ENCODE data around the gene ULBP1.
"Not testable (repeated sequence)": the region's sequence is repeated elsewhere in the genome, so short reads cannot be mapped to it uniquely, and the experiment has no call there.

The ULBP1 gene

DNA sequence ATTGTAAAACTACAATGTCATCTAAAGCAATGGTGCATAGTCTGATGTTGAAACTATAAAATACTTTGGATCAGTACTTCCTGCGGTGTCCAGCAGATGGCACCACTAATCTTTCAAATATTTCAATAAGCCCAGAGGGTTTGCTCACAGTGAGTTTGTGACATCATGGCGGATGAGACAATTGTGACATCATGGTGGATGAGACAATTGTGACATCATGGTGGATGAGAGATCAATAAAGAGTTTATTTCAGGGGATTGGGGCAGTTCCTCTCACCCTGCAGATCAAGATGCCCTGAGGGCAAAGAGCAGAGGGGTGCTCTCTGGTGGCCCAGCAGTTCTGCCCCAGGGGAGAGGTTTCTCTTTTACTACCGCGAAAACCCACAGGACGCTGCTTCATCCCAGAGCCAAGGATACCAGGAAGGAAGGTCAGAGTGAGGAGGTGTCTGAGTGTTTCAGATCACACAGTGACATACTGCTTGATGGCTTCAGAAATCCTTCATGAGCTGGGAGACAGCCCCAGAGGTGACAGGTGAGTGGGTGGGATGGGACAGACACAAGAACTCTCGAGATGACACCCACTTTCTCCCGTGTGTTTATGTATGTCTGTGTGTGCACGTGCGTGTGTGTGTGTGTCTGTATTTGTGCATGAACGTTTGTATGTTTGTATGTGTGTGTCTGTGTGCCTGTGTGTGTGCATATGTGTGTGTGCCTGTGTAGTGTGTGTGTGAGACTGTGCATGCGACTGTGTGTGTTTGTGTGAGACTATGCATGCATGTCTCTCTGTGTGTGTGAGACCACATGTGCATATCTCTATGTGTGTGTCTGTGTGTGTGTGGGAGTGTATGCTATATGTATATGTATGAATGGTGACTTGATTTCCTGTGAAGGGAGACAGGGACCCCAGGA lies 29.2 kb upstream of the ULBP1 start:
- peak; percentile 77 to 83 for DNase-seq

DNA sequence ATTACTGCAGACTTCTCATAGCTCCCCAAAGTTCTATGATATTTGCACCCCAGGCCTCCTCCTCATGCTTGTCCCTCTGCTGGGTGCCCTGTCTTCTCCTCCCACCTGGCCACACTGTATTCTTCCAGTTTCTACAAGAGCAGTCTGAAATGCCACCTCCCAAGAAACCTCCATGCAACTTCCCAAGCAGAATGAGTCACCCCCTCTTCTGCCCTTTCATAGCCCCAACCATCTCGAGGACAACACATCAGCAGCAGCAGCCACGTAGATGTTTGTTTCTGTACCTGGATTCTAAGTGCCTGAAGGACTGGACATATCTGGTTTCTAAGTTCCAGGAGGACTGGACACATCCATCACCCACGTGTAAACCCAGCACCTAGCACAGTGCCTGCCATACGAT lies 28.5 kb upstream of the ULBP1 start:
- no peak for DNase-seq

DNA sequence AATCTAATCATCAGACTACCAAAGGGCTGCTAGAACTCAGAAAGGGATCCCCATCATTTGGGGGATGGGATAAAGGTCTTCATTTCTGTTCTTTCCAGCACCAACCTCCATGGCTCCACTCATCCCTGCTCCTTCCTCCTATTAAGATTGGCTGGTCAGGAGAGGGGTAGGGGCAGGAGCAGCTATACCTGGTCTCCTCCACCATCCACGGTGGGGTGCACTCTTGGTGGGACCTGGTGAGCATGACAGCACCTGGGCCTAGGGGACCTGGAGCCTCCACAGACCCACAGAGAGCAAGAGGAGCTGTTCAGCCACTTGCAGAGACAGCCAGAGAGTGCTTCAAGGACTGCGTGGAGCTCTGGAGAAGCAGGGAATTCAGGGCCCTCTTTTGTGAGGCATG lies 28.1 kb upstream of the ULBP1 start:
- no peak for DNase-seq

DNA sequence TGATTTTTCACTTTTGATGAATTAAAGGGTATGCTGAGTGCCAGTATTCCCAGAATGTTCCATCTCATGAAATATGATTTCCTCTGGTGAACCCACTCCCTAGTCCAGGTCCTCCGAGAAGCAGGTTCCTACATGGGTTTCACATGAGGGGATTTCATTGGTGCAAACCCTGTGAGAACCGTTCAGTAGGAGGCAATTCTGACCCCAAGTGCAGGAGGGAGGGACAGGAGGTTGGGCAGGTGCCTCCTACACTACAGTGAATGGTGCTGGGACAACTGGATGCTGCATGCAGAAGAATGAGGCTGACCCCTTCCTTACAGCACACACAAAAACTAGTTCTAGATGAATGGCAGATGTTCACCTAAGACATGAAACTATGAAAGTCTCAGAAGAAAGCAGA lies 27.0 kb upstream of the ULBP1 start:
- no peak for DNase-seq

DNA sequence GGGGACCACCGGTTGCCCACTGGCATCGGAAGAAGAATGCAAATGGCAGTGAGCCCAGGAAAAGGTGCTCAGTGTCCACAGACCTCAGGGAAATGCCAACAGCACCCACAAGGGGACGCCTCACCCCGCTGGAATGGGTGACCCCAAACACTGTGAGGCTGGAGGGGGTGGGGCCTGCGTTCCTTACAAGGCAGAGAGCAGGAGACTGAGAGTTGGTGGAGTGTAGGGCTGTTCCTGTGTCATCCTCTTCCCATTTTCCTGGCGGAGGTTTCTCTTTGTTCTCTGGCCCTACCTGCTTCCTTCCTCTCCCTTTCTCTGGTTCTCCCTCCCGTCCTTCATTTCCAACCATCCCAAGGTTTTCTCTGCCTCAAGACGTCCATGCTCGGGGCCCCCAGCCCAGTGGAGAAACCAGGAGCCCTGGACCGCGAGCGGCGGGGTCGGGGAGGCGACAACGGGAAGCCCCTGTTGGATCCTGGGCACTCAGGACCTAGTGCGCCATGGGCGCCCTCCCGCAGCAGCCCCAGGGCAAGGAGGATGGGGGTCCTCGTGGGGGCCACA lies 25.7 kb upstream of the ULBP1 start:
- DNase-seq, result not testable (repeated sequence)

DNA sequence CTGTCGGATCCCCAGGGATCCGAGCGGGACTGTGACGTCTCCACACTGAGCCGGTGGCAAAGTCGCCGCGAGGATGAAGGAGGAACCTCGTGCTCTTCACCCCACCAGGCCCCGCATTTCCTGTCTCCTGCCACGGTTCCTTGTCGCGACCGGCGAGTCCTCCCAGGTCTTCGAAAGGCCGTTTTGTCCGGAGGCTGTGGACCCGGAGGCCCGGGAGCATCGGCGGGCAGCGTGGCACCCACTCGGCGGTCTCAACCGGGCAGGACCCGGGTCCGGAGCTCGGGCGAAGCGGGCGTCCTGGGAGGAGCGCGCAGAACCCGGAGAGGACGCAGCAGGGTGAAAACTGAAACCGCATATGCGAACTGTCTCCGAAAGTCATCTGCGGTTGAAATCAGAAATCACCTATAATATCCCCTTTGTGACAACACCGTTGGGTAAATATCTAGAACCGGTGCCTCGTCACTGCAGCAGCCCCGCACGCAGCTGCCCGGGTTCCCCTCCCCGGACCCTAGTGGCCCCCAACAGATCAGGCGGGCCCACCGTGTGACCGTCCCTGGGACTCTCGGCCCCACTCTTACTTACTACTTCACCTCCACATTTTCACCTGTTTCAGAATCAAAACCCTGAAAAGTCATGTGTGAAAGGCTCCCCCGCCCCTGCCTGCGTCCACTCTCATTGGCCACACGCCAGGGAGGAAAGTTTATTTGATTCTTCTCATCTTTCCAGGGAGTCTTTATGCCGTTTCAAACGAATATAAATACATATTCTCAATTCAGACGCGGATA lies 25.0 kb upstream of the ULBP1 start:
- DNase-seq, result peak; percentile 75 to 81

DNA sequence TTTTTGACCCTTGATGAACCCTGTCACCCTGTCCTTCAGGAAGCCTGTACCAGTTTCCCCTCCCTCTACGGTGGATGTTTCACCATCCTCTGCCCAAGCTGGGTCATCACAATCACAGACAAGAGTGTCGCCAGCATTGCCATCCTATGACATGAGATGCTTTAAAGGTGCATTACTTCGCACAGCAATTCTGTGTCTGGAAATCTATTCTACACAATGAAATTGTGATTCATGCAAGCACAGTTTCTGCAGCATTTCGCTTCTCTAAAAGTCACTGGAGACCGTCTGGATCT lies 24.4 kb upstream of the ULBP1 start:
- DNase-seq, result no peak

DNA sequence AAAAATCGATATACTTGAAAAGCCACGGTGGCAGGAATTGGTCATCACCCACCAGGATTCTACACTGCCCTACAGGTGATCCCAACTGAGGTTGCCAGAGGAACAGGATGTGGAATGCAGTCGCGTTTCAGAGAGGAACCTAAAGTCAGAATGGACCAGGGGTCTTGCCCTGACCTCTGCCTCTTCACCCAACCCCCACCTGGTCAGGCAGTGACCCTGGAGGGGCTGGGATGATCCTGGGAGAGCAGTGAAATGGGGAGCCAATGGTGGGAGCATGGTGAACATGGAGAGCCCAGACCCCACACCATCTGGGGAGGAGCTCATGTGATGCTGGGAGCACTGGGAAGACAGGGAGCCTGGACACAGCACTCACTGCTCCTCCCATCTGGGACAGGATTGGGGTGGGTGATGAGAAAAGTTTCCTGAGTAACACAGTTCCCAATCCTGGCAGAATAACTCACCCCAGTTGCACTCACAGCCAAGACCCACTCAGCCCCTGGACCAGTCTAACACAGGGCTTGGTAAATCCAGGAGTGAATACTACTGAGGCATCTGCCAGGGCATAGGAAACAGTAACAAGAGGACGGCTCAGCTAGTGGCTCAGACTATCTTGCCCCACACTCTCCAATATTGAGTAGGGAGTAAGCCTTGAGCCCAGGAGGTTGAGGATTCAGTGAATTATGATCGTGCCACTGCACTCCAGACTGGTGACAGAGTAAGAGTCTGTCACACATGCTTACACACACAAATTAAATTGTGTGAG lies 23.7 kb upstream of the ULBP1 start:
- no peak for DNase-seq

DNA sequence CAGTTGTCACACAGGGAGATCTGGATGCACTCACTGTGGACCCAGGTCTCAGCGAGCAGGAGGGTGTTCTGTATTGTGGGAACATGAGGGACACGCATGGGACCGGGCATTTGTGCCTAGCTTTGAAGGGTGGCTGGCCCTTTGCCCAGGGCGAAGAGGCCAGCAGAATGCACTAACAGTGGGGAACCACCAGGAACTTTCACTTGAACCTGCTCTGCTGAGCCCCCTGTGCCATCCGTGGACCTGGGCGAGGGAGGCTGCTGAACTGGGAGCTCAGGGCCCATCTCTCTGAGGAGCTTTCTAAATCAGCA lies 23.1 kb upstream of the ULBP1 start:
- DNase-seq, result no peak

DNA sequence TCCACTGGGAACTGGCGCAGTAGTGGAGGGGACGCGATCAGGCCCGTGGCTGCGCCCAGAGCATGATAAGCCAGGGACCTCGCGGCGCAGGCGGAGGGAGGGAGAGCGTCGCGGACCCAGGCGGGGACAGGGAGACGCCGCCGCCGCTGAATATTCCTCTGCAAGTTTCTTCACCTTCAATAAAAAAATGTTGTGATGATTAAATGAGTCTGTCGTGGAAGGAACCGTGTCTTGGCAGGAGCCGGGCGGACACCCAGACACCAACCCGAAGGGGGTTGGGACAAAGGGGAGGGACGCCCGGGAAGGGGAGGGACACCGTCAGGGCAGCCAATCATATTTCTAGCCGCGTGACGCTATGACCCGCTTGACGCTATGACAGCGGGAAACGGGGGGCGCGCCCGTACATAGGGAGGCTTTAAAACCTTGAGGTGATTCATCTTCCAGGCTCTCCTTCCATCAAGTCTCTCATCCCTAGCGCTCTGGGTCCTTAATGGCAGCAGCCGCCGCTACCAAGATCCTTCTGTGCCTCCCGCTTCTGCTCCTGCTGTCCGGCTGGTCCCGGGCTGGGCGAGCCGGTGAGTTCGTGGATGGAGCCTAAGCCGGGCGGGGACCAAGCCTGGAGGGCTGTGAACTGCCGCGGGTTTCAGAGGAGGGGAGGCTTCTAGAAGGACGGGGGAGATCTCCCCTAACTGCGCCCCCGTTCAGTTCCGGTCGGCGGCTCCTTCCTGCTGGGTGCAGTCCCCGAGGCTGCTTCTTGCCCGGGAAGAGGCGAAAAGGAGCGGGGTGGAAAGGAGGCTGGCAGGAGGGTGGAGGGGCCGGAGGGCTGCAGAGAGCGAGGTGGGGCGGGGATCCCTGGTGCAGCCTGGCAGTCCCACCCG lies 21.9 kb upstream of the ULBP1 start, which contains the start of gene ULBP2:
TSS of gene ULBP2 (plus strand) at position 432 of the 878 bp plus-strand sequence. CDS start at position 491, 59 bp downstream.
- DNase-seq, result peak; percentile 94 to 95

DNA sequence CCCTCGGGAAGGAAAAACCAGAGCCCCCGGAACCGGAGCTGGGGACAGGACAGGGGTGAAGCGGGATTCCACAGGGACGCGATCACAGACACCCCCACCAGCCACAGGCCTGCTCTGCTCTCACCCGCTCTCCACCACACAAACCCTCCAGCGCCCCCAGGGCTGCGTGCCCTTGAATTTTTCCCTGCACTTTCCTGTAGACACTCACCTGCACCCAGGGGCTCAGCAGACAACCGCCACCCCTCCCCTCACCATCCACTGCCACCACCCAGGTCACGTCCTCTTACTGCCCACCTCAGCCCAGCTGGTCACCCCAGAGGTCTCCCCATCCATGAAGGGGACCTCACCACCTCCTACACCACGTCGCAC lies 21.3 kb upstream of the ULBP1 start:
- DNase-seq, result no peak

DNA sequence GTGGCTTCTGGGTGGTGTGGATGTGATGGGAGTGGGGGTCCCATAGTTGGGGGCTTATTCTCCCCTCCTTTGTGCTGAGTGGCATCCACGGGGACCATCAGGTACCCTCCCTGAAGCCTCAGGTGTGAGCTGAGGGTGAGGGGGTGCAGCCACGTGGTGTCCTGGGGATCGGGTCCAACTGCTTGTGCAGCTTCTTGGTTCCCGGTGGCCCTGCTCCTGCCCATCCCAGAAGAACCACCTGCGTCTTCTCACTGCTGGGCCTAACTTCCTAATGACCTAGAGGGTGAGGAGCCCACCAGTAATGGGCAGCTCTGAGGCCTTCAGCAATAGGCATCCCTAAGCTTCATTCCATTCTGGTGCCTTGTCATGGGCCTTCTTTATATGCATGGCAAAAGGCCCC lies 20.4 kb upstream of the ULBP1 start:
- not testable (repeated sequence) for DNase-seq

DNA sequence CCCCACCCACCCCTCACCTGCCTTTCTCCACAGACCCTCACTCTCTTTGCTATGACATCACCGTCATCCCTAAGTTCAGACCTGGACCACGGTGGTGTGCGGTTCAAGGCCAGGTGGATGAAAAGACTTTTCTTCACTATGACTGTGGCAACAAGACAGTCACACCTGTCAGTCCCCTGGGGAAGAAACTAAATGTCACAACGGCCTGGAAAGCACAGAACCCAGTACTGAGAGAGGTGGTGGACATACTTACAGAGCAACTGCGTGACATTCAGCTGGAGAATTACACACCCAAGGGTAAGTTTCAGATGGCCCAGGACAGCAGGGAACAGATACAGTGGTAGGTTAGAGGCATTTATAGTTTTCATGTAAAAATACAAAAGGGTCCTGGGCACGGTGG lies 18.5 kb upstream of the ULBP1 start:
- DNase-seq, result not testable (repeated sequence)

DNA sequence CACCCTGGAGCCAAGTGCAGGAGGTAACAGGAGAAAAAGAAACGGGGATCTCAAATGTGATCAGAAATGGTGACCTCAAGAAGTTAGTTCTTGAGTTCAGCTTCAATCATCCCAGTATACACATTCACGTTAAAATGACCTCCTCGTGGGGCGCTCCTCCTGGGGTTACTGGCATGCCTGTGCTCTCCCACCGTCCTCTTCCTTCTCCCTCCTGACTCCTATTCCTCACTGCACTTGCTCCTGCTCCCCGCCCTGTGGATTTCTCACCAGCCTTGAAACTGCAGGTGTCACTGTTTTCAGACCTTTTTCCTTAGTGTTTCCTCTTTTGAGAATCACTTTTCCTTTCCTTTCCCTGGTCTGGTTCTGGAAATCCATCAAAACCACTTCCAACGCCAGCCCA lies 17.1 kb upstream of the ULBP1 start:
- not testable (repeated sequence) for DNase-seq

DNA sequence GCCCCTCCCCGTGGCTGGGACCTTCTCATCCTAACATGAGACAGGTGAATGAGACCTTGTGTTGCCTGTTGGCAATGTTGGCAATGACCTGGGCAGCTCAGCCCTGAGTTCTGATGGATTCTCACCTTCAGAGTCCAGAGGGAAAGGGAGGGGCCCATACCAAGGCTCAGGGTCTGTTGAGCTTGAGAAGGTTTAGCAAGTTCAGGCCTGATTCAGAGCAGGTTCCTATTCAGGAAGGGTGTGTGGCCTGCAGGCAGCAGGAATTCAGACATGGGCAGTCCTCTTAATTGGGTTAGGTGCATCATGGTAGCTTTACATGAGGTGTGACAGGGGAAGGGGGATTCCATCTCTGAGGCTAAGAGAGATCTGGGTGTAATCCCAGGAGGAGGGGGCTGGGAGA lies 16.2 kb upstream of the ULBP1 start:
- DNase-seq, result not testable (repeated sequence)

DNA sequence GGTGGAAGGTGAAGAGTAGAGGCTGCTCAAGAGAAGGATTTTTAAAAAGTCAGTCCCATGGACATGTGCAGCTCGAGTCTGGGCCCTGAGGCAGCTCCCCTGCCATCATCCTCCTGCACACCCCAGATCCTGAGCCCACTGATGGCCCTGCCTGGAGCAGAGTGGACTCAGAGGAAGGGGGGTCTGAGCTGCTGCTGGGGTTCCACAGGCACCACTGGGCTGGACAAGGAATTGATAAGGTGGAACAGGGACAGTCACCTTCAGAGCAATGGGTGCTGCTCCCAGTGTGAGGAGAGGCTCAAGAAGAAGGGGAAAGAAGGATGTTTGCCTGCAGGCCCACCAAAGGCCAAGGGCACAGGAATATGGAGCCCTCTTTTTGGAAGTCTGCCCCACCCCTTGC lies 15.7 kb upstream of the ULBP1 start:
- DNase-seq, result no peak

DNA sequence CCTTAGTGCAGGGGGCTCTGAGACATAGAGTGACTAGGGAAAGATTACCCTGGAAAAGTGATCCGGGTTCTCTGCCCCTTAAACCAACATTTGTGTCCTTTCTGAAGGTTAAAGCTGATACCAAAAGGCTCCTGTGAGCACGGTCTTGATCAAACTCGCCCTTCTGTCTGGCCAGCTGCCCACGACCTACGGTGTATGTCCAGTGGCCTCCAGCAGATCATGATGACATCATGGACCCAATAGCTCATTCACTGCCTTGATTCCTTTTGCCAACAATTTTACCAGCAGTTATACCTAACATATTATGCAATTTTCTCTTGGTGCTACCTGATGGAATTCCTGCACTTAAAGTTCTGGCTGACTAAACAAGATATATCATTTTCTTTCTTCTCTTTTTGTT lies 15.1 kb upstream of the ULBP1 start:
- DNase-seq, result no peak

DNA sequence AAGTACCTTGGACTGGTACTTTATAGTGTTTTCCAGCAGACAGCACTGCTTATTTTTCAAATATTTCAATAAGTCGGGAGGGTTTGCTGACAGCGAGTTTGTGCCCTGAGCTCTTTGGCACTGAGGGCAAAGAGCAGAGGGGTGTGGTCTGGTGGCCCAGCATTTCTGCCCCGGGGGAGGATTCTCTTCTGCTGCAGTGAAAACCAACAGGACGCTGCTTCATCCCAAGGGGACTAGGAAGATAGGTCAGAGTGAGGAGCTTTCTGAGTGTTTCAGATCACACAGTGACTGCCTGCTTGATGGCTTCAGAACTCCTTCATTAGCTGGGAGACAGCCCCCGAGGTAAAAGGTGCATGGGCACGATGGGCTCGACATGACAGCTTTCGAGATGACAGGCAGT lies 13.3 kb upstream of the ULBP1 start:
- no peak for DNase-seq

DNA sequence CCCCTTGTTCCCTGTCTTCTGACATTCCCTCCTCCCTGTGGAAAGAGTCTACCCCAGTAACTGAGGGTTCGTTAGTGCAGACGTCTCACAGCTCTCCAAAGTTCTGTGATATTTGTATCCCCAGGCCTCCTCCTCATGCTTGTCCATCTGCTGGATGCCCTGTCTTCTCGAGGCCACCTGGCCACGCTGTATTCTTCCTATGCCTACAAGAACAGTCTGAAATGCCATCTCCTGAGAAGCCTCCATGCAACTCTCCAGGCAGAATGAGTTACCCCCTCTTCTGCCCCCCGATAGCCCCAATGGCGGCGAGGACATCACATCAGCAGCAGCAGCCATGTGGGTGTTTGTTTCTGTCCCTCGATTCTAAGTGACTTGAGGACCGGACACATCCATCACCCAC lies 12.6 kb upstream of the ULBP1 start:
- DNase-seq, result no peak

DNA sequence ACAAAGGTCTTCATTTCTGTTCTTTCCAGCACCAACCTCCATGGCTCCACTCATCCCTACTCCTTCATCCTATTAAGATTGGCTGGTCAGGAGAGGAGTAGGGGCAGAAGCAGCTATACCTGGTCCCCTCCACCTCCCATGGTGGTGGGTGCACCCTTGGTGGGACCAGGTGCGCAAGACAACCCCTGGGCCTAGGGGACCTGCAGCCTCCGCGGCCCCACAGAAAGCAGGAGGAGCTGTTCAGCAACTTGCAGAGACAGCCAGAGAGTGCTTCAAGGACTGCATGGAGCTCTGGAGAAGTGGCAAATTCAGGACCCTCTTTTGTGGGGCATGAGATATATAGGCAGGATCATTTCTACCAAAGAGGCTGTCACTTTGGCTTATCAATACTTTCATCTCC lies 12.1 kb upstream of the ULBP1 start:
- DNase-seq, result no peak

DNA sequence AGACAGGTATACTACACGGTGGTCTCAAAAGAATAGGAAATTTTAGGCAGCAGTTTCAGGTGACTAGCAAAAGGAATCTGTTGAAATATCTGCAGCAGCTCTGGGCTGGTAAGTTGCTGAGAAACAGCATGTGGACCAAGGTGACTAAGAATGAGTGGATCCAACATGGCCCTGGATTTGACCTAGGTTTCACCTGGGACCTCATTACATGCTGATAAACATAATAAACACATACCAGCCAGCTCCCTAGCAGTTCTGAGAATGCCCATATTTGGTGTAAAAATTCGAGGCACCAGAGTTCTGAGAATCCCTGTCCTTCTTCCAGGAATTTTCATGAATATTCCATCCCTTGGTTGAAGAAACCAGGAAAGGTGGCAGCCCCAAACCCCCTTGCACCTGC lies 10.4 kb upstream of the ULBP1 start:
- DNase-seq, result not testable (repeated sequence)

DNA sequence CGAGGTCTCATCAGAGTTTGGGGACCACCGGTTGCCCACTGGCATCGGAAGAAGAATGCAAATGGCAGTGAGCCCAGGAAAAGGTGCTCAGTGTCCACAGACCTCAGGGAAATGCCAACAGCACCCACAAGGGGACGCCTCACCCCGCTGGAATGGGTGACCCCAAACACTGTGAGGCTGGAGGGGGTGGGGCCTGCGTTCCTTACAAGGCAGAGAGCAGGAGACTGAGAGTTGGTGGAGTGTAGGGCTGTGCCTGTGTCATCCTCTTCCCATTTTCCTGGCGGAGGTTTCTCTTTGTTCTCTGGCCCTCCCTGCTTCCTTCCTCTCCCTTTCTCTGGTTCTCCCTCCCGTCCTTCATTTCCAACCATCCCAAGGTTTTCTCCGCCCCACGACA lies 9.8 kb upstream of the ULBP1 start:
- not testable (repeated sequence) for DNase-seq
